IPS-18c (cell line): ENCODE measurements around the gene CD59.
"Not testable (repeated sequence)": the region's sequence is repeated elsewhere in the genome, so short reads cannot be mapped to it uniquely, and the experiment has no call there.

Experiments used
- H3K4me3 ChIP-seq: 2 replicates; pipeline ENCODE4 v1.7.0; 2013; ENCODE audit warnings: low read depth, mild to moderate bottlenecking, low read length, moderate library complexity; ENCODE audit not compliant: insufficient read depth
- H3K9me3 ChIP-seq: one replicate; pipeline ENCODE4 v1.6.1; 2013; ENCODE audit warnings: mild to moderate bottlenecking, low read length, moderate library complexity; ENCODE audit not compliant: control insufficient read depth, insufficient read depth

CD59 gene

DNA sequence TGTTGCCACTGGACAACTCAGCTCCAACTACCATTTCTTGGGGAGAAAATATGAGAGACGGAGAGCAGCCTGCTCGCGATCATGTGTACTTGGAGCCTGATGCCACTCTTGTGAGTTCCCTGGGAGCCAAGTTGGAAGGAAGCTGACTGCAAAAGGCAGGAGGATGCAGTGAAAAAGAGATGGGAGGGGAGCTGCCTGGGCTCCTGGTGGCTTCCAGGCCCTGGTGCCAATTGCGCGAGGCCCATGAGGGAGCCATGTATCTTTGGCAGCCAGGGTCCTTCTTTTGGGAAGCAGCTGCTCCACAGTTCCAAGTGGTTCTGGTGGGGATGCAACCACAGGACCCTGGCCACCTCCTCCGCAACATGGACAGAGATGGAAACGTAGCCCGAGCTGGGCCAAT is 46.7 kb downstream of the CD59 start:
- Histone ChIP-seq H3K9me3 (no peaks in the 10 kb centered on the region), H3K4me3 (no peak overlapping the region)

DNA sequence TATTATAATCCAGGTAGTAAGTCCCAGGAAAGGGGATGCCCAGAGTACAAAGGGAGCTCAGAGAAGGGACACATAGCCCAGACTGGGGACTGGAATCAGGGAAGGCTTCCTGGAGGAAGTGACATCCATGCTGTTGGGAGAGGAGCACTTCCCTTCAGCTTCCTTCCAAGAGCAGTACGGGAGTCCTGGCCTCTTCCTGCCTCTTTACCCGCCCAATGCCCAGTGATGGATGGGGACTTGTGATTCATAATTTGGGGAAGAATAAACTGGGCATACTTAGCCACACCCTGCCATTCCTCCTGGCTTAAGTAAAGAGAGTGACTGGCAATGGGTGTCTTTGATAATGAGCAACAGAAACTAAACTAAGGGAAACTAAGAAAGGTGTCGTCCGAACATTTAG is 47.1 kb downstream of the CD59 start:
- no peaks in the 10 kb centered on the region for H3K9me3 ChIP-seq
- no peak overlapping the region for H3K4me3 ChIP-seq

DNA sequence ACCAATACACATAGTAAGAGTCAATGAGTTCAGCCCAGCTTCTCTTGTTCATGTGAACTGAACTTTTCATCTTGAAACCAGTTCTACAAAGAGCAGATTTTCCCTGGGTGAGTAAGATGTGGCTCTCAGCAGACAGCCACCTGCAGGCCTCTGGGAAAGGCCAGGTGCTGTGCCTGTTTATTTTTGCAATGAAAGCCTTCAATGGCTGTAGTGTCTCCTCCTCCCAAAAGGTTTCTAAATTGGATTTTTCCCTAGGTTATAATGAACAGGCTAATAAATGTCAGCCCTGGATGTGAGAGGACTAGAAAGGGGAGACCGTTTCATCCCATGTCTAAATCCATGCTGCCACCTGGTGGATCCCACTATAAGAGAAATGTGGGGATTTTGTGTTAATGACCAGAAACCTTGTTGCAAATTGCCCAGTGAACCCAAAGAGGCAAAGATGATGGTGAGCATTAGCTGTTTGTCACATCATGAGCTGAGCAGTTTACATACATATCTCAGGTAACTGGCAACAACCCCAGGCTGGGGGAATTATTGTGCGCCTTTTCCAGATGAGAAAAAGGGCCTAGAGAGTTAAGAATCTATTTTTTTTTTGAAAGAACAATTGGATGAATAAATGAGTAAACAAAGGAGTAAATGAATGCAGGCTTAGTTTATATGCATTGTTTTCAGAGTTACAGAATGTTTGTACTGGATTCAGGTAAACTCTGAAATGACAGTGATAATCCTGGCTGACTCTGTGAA is 48.3 kb downstream of the CD59 start:
- no peaks in the 10 kb centered on the region for H3K9me3 ChIP-seq

DNA sequence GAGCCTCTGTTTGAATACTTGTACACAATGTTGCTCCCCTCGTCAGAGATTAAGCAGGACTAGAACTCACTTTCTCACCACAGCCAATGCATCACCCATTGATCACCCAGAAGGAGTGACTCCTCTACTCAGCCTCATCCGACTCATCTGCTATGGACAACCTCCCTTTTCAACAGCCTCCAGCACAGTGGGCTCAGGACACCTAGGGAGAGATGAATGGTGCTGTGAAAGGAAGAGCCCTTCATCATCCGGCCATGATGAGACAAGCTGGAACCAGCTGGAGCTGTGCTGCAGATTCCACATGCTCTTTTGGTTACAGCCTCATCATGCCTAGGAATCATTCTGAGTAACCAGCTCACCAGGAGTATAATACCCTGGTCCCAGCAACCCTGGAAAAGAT is 51.1 kb downstream of the CD59 start:
- H3K9me3 ChIP-seq: no peaks in the 10 kb centered on the region

More for the DNA sequence above, 48.3 kb downstream of the CD59 start:
- no peak overlapping the region for H3K4me3 ChIP-seq

DNA sequence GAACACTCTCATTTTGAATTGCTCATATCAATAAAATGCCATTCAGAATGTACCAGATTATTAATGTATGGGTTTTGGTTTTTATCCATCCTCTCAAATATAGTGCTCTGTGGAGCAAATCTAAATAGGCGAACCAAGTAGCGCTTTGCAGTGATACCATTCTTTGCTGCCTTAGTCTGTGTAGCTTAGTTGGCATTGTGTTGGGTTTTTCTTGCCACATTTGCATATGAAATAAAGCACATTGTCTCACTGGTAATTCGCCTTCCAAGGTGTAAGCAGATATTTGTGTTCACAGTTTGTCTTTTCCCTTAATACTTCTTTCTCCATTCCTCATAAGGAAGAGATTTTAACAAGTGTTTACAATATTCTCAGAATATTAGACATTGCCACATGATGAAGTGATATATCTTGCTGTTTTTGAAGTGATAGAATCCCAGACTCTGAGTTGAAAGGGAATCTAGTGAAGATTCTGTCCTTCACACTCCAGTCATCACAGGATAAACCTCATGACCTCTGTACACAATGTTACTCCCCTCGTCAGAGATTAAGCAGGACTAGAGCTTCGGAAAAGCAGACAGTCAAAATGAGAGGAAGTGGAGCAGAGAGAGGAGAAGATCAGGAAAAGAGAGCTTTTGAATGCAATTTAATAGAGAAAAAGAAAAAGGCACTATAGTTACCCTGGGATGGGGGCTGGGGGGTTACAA is 52.1 kb downstream of the CD59 start:
- Histone ChIP-seq H3K4me3 (no peak overlapping the region), H3K9me3 (no peaks in the 10 kb centered on the region)

More for the DNA sequence above, 51.1 kb downstream of the CD59 start:
- no peak overlapping the region for H3K4me3 ChIP-seq

DNA sequence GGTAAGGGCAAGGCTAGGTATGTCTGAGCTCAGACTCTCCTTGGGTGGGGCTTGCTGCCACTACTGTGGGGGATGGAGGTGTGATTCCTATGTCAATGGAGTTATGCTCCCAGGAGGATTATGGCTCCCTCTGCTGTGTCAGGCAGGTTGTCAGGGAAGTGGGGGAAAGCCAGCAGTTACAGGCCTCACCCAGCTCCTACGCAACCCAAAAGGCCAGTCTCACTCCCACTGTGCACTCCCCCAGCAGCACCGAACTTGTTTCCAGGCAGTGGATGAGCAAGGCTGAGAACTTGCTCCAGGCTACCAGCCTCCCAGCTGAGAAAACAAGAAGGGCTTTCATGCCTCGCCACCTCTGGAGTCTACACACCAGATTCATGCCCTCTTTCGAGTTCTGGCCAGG is 53.8 kb downstream of the CD59 start:
- H3K4me3 ChIP-seq: no peak overlapping the region

DNA sequence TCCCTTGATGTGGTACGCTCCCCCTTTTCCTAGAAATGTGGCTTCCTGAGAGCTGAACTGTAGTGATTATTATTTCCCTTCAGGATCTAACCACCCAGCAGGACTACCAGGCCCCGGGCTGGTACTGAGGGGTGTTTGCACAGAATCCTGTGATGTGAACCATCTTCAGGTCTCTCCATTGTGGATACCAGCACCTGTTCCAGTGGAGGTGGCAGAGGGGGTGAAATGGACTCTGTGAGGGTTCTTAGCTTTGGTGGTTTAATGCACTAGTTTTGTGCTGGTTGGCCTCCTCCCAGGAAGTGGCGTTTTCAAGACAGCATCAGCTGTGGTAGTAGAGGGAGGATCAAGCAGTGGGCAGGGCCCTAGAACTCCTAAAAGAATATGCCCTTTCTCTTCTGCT is 54.2 kb downstream of the CD59 start:
- no peak overlapping the region for H3K4me3 ChIP-seq

More for the DNA sequence above, 53.8 kb downstream of the CD59 start:
- no peaks in the 10 kb centered on the region for H3K9me3 ChIP-seq

DNA sequence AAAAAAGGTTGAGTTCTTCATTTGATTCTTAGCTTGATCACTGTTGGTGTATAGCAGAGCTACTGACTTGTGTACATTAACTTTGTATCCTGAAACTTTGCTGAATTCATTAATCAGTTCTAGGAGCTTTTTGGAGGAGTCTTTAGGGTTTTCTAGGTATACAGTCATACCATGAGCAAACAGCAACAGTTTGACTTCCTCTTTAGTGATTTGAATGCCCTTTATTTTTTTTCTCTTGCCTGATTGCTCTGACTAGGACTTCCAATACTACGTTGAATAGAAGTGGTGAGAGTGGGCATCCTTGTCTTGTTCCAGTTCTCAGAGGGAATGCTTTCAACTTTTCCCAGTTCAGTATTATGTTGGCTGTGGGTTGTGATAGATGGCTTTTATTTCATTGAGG is 57.6 kb downstream of the CD59 start:
- not testable (repeated sequence) for H3K9me3 ChIP-seq, H3K4me3 ChIP-seq

More for the DNA sequence above, 54.2 kb downstream of the CD59 start:
- no peaks in the 10 kb centered on the region for H3K9me3 ChIP-seq

DNA sequence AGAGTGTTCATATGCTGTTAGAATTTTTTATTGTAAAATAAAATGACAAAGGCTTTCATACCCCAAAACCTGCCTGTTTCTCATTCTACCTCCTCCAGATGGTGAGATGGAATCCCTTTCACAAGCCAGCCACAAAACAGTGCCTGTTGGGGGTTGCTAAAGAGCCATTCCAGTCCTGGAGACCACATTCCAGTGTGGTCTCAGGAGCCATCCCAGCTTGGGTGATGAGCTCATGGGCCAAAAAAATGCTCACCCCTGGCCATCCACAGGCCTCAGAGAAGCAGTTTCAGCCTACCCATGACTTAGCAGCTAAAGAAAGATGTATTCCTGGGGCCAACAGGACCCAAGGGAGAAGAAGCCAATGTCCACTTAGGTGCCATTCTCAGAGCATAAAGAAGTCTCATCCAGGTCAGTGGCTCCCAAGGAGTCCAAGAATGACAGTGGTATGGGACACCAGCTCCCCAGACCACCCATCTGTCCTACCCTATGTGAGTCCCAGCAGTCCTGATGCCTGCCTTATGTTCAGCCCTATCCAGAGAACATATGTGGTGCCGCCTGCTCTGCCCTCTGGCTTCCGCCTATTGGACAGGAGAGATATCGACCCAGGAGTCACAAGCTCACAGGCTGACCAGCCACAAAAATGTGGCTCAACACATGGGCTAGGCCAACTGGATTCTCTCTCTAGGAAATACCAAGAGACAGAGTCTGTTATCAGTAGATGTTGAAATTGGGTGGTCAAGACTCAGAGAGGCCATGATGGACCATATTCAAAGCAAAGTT is 62.0 kb downstream of the CD59 start:
- no peaks in the 10 kb centered on the region for H3K9me3 ChIP-seq
- H3K4me3 ChIP-seq: no peak overlapping the region

DNA sequence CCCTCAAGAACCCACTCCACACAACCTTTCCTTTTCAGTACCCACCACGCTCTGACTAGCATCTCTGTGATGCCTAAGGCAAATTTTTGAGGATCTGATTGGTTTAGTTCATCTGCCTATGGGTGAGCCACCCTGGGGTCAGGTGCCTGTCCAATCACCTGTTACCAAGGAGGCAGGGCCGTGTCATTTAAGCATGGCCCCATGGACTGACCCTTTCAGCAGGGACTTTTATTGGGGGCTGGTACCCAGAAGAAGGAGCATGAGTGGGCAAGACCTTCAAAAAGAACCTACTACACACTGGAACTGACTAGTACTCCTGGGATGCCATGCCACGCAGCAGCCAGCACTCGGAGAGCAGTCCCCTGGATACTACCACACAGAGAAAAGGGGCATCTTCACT is 64.0 kb downstream of the CD59 start:
- H3K9me3 ChIP-seq: no peaks in the 10 kb centered on the region
- no peak overlapping the region for H3K4me3 ChIP-seq

DNA sequence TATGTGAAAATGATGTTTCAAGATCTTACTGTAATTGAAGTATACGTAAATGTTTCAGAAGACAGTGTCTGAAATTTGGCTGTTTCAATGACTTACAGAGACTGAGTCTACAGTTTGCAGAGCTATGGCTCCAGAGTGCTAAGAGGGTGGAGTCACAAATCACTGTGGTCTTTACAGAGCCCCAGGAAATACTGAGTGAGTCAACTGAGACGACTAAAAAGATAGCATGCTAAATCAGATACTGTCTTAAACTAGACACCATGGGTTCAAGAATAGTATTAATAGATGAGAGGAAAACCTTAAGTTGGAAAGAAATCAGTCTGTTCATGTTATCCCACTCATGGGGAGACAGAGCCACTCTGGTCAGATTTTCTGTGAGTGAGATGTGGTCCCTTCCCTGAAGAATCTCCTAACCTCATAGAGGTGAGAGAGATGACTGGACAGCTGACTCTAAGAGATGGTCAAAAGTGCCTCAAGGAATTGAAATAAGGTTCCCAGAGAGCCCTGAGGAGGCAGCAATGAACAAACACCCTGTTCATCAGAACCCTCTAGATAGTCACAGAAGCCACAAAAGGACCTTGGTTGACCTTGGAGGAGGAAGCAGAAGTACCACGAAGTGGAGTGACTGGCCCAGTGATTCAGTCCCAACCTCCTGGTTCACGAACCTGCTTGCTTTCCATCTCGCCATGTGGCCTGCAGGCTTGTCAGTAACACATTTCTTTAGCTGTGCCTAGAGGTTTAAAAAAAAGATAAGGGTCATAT is 65.8 kb downstream of the CD59 start:
- Histone ChIP-seq H3K4me3 (no peak overlapping the region), H3K9me3 (no peaks in the 10 kb centered on the region)

DNA sequence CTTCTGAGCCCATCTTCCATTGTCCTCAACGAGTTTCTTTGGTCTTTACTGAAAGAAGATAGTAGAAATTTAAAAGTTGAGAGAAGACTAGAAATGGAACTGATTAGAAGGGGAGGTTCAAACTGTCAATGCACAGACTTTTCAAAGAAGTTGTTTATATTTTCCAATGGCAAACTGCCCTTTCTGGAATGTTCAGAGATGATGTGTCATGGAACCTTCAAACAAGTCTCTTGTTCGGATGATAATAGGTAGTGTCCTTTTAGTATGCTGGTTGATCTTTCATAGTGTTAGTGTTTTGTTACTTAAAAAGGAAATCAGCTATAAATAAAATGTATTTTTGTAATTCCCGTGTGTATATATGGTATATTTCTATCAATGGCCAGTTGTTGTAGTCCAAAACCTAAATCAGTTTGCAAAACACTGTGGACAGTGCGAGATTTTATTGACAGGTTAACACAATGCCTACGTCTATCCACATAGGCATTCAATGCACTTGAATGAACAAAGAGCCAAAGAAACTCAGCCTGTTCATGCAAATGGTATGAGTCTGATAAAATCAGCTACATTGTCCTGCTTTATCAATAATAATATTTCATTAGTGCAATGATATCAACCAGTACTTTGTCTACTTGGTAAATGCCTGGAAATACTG is 66.5 kb downstream of the CD59 start:
- Histone ChIP-seq H3K9me3 (no peaks in the 10 kb centered on the region), H3K4me3 (no peak overlapping the region)

DNA sequence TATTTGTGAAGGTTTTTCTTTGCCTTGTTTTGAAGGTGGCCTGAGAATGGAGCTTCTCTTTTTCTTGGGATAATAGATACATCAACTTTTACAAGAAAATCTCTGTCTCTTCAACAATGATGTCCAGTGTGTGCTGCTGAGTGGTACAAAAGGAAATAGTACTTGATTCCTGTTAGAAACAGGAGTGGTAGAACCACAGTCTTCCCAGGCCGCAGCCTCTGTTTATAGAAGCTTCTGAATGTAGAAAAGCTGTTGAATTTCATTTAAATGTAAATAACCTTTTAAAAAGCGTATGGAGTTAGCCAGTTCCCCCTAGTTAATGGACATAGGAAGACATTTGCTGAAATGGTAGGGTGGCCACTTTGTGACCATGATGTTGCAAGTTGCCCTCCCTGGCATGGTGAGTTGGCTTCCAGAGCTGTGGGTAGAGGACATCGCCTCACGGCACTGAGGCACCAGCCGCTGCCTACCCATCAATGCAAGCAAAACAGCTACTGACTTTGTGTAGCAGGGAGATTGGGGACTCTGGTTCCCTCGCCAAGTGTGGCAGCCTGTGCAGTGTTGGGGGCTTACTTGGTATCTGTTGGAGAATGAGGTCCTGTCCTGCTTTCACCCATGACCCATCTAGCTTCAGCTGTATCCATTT is 67.1 kb downstream of the CD59 start:
- no peaks in the 10 kb centered on the region for H3K9me3 ChIP-seq
- H3K4me3 ChIP-seq: no peak overlapping the region

DNA sequence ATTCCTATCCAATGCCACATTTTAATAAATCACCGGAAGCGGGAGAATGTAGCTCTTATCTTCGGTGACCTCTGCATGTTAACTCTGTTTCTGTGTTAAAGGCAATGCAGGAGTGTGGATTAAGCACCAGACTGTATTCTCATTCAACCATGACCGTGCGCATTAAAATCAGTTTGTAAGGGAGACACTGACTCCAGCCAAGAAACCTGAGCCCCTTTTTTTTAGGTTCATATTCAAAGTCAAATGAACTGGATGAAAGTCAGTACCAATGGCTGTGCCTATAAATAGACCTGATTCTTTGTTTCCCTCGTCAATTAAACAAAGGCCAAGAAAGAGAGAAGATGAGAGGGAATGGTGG is 67.8 kb downstream of the CD59 start:
- Histone ChIP-seq H3K4me3 (no peak overlapping the region; the same call in 1 of the 2 replicates), H3K9me3 (no peaks in the 10 kb centered on the region)

DNA sequence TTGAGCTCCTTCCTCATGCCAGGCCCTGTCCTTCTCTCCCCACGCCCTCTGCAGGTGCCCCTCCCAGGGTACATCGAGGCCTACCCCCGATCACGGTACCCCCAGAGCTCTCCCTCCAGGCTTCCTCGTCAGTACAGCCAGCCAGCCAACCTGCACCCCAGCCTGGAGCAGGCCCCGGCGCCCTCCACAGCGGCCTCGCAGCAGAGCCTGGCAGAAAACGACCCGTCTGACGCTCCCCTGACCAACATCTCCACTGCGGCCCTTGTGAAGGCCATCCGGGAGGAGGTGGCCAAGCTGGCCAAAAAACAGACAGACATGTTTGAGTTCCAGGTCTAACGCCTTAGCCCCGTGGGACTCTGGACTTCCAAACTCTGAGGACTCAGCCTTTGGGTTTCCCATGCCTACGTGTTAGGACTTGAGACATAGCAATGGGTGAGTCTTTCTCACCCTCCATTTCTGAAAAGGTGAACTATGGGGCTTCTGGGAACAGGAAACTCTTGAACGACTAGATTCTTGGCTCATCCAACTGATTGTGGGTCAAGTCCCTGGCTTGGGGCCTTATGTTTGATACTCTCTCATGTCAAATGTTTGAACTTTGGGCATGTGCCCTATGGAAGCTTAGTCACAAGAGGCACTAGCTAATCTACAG is 68.3 kb downstream of the CD59 start:
- H3K9me3 ChIP-seq: no peaks in the 10 kb centered on the region

More for the DNA sequence above, 68.3 kb downstream of the CD59 start:
- H3K4me3 ChIP-seq: no peak overlapping the region; the same call in 1 of the 2 replicates
